HEK293 (cell line): Measurements from ENCODE around the gene TBC1D9B.
A peak's percentile ranks its signal among the peaks of the same experiment; 100 is the strongest.

ENCODE experiments used
- BCL11A ChIP-seq: fragments of 450-650 bp; formaldehyde crosslinking; IDR thresholded peaks from 2 replicates; pipeline ENCODE4 v1.5.1; 2016; ENCODE audit warnings: low read depth, missing biosample characterization, missing genetic modification characterization
- BCL11B ChIP-seq: fragments of 450-650 bp; formaldehyde crosslinking; IDR thresholded peaks from 2 replicates; pipeline ENCODE4 v1.5.1; 2016; ENCODE audit warnings: low read depth, missing biosample characterization, missing genetic modification characterization
- EGR2 ChIP-seq: fragments of 450-650 bp; formaldehyde crosslinking; IDR thresholded peaks from 2 replicates; pipeline ENCODE4 v1.5.1; 2016; ENCODE audit warnings: low read depth, missing biosample characterization, missing genetic modification characterization
- GLIS2 ChIP-seq: fragments of 450-650 bp; formaldehyde crosslinking; IDR thresholded peaks from 2 replicates; pipeline ENCODE4 v1.5.1; 2016; ENCODE audit warnings: missing biosample characterization, missing genetic modification characterization
- KLF9 ChIP-seq: fragments of 450-650 bp; formaldehyde crosslinking; IDR thresholded peaks from 2 replicates; pipeline ENCODE4 v1.5.1; 2016; ENCODE audit warnings: missing biosample characterization, missing genetic modification characterization, low read depth
- SP3 ChIP-seq: fragments of 450-650 bp; formaldehyde crosslinking; IDR thresholded peaks from 2 replicates; pipeline ENCODE4 v1.5.1; 2016; ENCODE audit warnings: missing biosample characterization, missing genetic modification characterization
- SP7 ChIP-seq: fragments of 450-650 bp; formaldehyde crosslinking; IDR thresholded peaks from 2 replicates; pipeline ENCODE4 v1.5.1; 2016; ENCODE audit warnings: missing biosample characterization, missing genetic modification characterization
- TCF7L2 ChIP-seq: IDR thresholded peaks from 2 replicates; pipeline ENCODE4 v1.6.1; 2011; ENCODE audit warnings: low read depth, mild to moderate bottlenecking, inconsistent platforms, low read length, moderate library complexity, borderline replicate concordance
- YY1 ChIP-seq: fragments of 450-650 bp; formaldehyde crosslinking; IDR thresholded peaks from 2 replicates; pipeline ENCODE4 v1.5.1; 2018; ENCODE audit warnings: missing biosample characterization, missing genetic modification characterization
- YY2 ChIP-seq: fragments of 450-650 bp; formaldehyde crosslinking; IDR thresholded peaks from 2 replicates; pipeline ENCODE4 v1.5.1; 2016; ENCODE audit warnings: missing biosample characterization, missing genetic modification characterization
- ZBTB20 ChIP-seq: fragments of 450-650 bp; formaldehyde crosslinking; IDR thresholded peaks from 2 replicates; pipeline ENCODE4 v1.5.1; 2016; ENCODE audit warnings: missing biosample characterization, missing genetic modification characterization
- ZEB2 ChIP-seq: fragments of 450-650 bp; formaldehyde crosslinking; IDR thresholded peaks from 2 replicates; pipeline ENCODE4 v1.5.1; 2016; ENCODE audit warnings: missing biosample characterization, missing genetic modification characterization
- ZFHX2 ChIP-seq: fragments of 450-650 bp; formaldehyde crosslinking; conservative IDR thresholded peaks from 2 replicates; pipeline ENCODE4 v1.5.1; 2016; ENCODE audit warnings: missing biosample characterization, missing genetic modification characterization
- ZNF2 ChIP-seq: fragments of 450-650 bp; formaldehyde crosslinking; IDR thresholded peaks from 2 replicates; pipeline ENCODE4 v1.5.1; 2016; ENCODE audit warnings: missing biosample characterization, missing genetic modification characterization
- ZNF239 ChIP-seq: fragments of 450-650 bp; formaldehyde crosslinking; IDR thresholded peaks from 2 replicates; pipeline ENCODE4 v1.5.1; 2016; ENCODE audit warnings: missing biosample characterization, missing genetic modification characterization
- ZNF24 ChIP-seq: fragments of 450-650 bp; formaldehyde crosslinking; IDR thresholded peaks from 2 replicates; pipeline ENCODE4 v1.5.1; 2016; ENCODE audit warnings: missing biosample characterization, missing genetic modification characterization
- ZNF324 ChIP-seq: fragments of 450-650 bp; formaldehyde crosslinking; IDR thresholded peaks from 2 replicates; pipeline ENCODE4 v1.5.1; 2016; ENCODE audit warnings: missing biosample characterization, missing genetic modification characterization
- ZNF335 ChIP-seq: fragments of 450-650 bp; formaldehyde crosslinking; conservative IDR thresholded peaks from 2 replicates; pipeline ENCODE4 v1.5.1; 2016; ENCODE audit warnings: missing biosample characterization, missing genetic modification characterization
- ZNF501 ChIP-seq: fragments of 450-650 bp; formaldehyde crosslinking; IDR thresholded peaks from 2 replicates; pipeline ENCODE4 v1.5.1; 2016; ENCODE audit warnings: missing biosample characterization, missing genetic modification characterization
- ZNF549 ChIP-seq: fragments of 450-650 bp; IDR thresholded peaks from 2 replicates; pipeline ENCODE4 v1.5.1; 2018; ENCODE audit warnings: missing biosample characterization, missing genetic modification characterization, mild to moderate bottlenecking, inconsistent platforms, moderate library complexity
- ZNF561 ChIP-seq: fragments of 450-650 bp; IDR thresholded peaks from 2 replicates; pipeline ENCODE4 v1.5.1; 2018; ENCODE audit warnings: missing biosample characterization, missing genetic modification characterization, borderline replicate concordance
- ZNF600 ChIP-seq: fragments of 450-650 bp; formaldehyde crosslinking; IDR thresholded peaks from 2 replicates; pipeline ENCODE4 v1.5.1; 2016; ENCODE audit warnings: missing biosample characterization, missing genetic modification characterization
- ZNF610 ChIP-seq: fragments of 450-650 bp; formaldehyde crosslinking; IDR thresholded peaks from 2 replicates; pipeline ENCODE4 v1.5.1; 2016; ENCODE audit warnings: missing biosample characterization, missing genetic modification characterization, borderline replicate concordance
- ZNF629 ChIP-seq: fragments of 450-650 bp; formaldehyde crosslinking; IDR thresholded peaks from 2 replicates; pipeline ENCODE4 v1.5.1; 2017; ENCODE audit warnings: missing biosample characterization, missing genetic modification characterization
- ZNF76 ChIP-seq: fragments of 450-650 bp; formaldehyde crosslinking; IDR thresholded peaks from 2 replicates; pipeline ENCODE4; 2016; ENCODE audit warnings: low read depth, missing biosample characterization, missing genetic modification characterization, borderline replicate concordance
- TF ChIP-seq, protein P1 (sequence below): fragments of 450-650 bp; formaldehyde crosslinking; IDR thresholded peaks from 2 replicates; pipeline ENCODE4 v1.5.1; 2016; ENCODE audit warnings: missing biosample characterization, missing genetic modification characterization
- TF ChIP-seq, protein P2 (sequence below): fragments of 450-650 bp; formaldehyde crosslinking; optimal IDR thresholded peaks from 2 replicates; pipeline ENCODE3; 2016; ENCODE audit warnings: missing biosample characterization, mild to moderate bottlenecking, missing genetic modification characterization
- TF ChIP-seq, protein P3 (sequence below): fragments of 450-650 bp; formaldehyde crosslinking; IDR thresholded peaks from 2 replicates; pipeline ENCODE4 v1.5.1; 2017; ENCODE audit warnings: missing biosample characterization, mild to moderate bottlenecking, missing genetic modification characterization, moderate library complexity
- TF ChIP-seq, protein P4 (sequence below): fragments of 450-650 bp; formaldehyde crosslinking; IDR thresholded peaks from 2 replicates; pipeline ENCODE4 v1.5.1; 2017; ENCODE audit warnings: missing biosample characterization, missing genetic modification characterization
- TF ChIP-seq, protein P5 (sequence below): fragments of 450-650 bp; formaldehyde crosslinking; IDR thresholded peaks from 2 replicates; pipeline ENCODE4 v1.5.1; 2016; ENCODE audit warnings: missing biosample characterization, missing genetic modification characterization
- TF ChIP-seq, protein P6 (sequence below): fragments of 450-650 bp; formaldehyde crosslinking; IDR thresholded peaks from 2 replicates; pipeline ENCODE4 v1.5.1; 2017; ENCODE audit warnings: missing biosample characterization, missing genetic modification characterization

TBC1D9B gene

DNA sequence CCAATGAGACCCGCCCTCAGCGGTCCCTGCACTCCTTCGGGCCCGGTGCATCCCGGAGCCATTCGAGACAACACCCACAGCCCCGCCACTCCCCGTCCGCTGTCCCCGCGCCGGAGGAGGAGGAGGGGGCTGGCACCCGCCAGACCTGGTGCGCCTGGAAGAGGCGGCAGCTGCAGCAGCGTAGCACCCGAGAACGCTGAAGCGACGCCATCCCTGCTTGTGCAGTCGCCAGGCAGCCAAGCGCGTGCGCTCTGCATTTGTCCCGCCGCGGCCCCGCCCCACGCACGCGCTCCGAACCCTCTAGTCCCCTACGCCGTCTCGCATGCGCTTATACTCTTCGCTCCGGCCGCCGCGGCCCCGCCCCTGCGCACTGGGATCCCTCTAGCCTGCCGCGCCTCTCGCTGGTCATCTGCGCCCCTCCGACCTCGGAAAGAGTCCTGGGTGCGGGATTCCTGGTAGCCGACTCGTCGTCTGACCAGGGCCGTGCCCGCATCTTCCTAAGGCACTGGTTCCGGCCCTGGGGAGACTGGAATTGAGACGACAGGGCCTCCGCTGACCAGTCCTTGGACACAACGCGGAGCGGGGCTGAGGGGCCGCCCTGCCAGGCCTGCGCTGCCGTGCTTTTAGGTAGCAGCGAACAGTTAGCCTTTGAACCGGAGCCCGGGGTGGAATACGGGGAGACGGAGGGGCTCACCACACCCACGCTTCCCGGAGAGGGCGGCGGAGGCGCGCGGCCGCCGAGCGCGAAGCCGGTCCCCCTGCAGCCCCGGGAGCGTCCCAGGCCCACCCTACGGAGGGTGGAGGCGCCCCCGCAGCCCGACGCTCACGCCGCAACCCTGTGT, 48.9 kb downstream of the TBC1D9B start, which contains the start of gene MRNIP (continued):
- peak; percentile 18; the same call in 1 of the 2 replicates for TF ChIP-seq YY2 (tag by site-specific recombination)
- peak; percentile 44; the same call in 1 of the 2 replicates for TF ChIP-seq BCL11B (tag by site-specific recombination)
- peak; percentile 75 for TF ChIP-seq SP7 (tag by site-specific recombination)
- peak; percentile 88; the same call in 1 of the 2 replicates for TF ChIP-seq SP3 (tag by site-specific recombination)
- TF ChIP-seq ZBTB20 (tag by site-specific recombination) = peak; percentile 90
- TF ChIP-seq ZNF549 = no peak
- peak; percentile 88 for TF ChIP-seq ZNF600 (tag by site-specific recombination)
- peak; percentile 79 for TF ChIP-seq ZNF610 (tag by site-specific recombination)
- TF ChIP-seq ZNF2 (tag by site-specific recombination) = no peak; the same call in 1 of the 2 replicates
- TF ChIP-seq ZNF76 (tag by site-specific recombination) = 0 out of 2 replicates have a peak, but pooled peaks have one; percentile 54
- peak; percentile 57; the same call in 1 of the 2 replicates for TF ChIP-seq ZEB2 (tag by site-specific recombination)
- peak; percentile 60; the same call in 1 of the 2 replicates for TF ChIP-seq ZNF629 (tag by site-specific recombination)
- TF ChIP-seq, protein P1, sequence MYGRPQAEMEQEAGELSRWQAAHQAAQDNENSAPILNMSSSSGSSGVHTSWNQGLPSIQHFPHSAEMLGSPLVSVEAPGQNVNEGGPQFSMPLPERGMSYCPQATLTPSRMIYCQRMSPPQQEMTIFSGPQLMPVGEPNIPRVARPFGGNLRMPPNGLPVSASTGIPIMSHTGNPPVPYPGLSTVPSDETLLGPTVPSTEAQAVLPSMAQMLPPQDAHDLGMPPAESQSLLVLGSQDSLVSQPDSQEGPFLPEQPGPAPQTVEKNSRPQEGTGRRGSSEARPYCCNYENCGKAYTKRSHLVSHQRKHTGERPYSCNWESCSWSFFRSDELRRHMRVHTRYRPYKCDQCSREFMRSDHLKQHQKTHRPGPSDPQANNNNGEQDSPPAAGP (tag by site-specific recombination) = peak; percentile 30
- peak; percentile 56; the same call in 1 of the 2 replicates for TF ChIP-seq ZNF24 (tag by site-specific recombination)
- TF ChIP-seq ZNF561 (tag by site-specific recombination) = 0 out of 2 replicates have a peak, but pooled peaks have one; percentile 14
- TF ChIP-seq, protein P2, sequence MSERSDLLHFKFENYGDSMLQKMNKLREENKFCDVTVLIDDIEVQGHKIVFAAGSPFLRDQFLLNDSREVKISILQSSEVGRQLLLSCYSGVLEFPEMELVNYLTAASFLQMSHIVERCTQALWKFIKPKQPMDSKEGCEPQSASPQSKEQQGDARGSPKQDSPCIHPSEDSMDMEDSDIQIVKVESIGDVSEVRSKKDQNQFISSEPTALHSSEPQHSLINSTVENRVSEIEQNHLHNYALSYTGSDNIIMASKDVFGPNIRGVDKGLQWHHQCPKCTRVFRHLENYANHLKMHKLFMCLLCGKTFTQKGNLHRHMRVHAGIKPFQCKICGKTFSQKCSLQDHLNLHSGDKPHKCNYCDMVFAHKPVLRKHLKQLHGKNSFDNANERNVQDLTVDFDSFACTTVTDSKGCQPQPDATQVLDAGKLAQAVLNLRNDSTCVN = peak; percentile 100
- TF ChIP-seq ZNF239 = no peak
- peak; percentile 94 for TF ChIP-seq EGR2 (tag by site-specific recombination)
- TF ChIP-seq, protein P3, sequence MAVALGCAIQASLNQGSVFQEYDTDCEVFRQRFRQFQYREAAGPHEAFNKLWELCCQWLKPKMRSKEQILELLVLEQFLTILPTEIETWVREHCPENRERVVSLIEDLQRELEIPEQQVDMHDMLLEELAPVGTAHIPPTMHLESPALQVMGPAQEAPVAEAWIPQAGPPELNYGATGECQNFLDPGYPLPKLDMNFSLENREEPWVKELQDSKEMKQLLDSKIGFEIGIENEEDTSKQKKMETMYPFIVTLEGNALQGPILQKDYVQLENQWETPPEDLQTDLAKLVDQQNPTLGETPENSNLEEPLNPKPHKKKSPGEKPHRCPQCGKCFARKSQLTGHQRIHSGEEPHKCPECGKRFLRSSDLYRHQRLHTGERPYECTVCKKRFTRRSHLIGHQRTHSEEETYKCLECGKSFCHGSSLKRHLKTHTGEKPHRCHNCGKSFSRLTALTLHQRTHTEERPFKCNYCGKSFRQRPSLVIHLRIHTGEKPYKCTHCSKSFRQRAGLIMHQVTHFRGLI = 0 out of 2 replicates have a peak, but pooled peaks have one; percentile 21
- peak; percentile 79 for TF ChIP-seq ZNF335
- TF ChIP-seq, protein P4, sequence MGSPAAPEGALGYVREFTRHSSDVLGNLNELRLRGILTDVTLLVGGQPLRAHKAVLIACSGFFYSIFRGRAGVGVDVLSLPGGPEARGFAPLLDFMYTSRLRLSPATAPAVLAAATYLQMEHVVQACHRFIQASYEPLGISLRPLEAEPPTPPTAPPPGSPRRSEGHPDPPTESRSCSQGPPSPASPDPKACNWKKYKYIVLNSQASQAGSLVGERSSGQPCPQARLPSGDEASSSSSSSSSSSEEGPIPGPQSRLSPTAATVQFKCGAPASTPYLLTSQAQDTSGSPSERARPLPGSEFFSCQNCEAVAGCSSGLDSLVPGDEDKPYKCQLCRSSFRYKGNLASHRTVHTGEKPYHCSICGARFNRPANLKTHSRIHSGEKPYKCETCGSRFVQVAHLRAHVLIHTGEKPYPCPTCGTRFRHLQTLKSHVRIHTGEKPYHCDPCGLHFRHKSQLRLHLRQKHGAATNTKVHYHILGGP (tag by site-specific recombination) = no peak
- TF ChIP-seq ZNF501 (tag by site-specific recombination) = peak; percentile 72
- TF ChIP-seq GLIS2 (tag by site-specific recombination) = peak; percentile 45
- TF ChIP-seq ZFHX2 (tag by site-specific recombination) = peak; percentile 94
- peak; percentile 97 for TF ChIP-seq KLF9
- TF ChIP-seq, protein P5, sequence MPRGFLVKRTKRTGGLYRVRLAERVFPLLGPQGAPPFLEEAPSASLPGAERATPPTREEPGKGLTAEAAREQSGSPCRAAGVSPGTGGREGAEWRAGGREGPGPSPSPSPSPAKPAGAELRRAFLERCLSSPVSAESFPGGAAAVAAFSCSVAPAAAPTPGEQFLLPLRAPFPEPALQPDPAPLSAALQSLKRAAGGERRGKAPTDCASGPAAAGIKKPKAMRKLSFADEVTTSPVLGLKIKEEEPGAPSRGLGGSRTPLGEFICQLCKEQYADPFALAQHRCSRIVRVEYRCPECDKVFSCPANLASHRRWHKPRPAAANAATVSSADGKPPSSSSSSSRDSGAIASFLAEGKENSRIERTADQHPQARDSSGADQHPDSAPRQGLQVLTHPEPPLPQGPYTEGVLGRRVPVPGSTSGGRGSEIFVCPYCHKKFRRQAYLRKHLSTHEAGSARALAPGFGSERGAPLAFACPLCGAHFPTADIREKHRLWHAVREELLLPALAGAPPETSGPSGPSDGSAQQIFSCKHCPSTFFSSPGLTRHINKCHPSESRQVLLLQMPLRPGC (tag by site-specific recombination) = no peak
- TF ChIP-seq TCF7L2 = no peak
- peak; percentile 69 for TF ChIP-seq YY1 (tag by site-specific recombination)
- peak; percentile 94 for TF ChIP-seq BCL11A (tag by site-specific recombination)
- TF ChIP-seq, protein P6, sequence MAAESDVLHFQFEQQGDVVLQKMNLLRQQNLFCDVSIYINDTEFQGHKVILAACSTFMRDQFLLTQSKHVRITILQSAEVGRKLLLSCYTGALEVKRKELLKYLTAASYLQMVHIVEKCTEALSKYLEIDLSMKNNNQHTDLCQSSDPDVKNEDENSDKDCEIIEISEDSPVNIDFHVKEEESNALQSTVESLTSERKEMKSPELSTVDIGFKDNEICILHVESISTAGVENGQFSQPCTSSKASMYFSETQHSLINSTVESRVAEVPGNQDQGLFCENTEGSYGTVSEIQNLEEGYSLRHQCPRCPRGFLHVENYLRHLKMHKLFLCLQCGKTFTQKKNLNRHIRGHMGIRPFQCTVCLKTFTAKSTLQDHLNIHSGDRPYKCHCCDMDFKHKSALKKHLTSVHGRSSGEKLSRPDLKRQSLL = no peak
- TF ChIP-seq ZNF324 (tag by site-specific recombination) = peak; percentile 61; the same call in 1 of the 2 replicates
